ENCODE results near the gene HDAC4. TPM values are rescaled to one million over a fixed set of nuclear protein-coding genes. Genes with fewer than 3 reads are reported as not detected.

Gene HDAC4
- total RNA-seq, 1 donor = 28.3 TPM

DNA sequence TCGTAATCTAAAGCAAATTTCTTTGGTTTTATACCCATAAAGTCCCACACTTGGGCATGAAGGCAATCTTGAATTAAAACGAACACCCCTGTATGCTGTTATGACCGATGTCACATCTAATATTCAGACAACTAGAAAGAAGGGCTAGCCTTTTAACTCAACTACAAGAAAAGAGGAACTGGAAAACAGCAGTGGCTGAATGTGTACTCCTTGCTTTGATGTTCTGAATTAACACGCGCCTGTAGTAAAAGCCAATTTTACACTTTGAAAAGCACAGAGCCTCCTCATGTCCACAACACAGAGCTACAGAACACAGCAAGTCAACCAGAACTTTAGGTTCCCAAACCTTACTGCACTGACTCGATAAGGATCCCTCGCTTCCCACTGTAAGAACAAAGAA is 147.6 kb downstream of the HDAC4 start:
- no peak for DNase-seq (ENCODE audit: low read depth)
- H3K4me3 ChIP-seq (ENCODE audit: low read depth, low read length) = no peak overlapping the region
- TF ChIP-seq, protein P1, sequence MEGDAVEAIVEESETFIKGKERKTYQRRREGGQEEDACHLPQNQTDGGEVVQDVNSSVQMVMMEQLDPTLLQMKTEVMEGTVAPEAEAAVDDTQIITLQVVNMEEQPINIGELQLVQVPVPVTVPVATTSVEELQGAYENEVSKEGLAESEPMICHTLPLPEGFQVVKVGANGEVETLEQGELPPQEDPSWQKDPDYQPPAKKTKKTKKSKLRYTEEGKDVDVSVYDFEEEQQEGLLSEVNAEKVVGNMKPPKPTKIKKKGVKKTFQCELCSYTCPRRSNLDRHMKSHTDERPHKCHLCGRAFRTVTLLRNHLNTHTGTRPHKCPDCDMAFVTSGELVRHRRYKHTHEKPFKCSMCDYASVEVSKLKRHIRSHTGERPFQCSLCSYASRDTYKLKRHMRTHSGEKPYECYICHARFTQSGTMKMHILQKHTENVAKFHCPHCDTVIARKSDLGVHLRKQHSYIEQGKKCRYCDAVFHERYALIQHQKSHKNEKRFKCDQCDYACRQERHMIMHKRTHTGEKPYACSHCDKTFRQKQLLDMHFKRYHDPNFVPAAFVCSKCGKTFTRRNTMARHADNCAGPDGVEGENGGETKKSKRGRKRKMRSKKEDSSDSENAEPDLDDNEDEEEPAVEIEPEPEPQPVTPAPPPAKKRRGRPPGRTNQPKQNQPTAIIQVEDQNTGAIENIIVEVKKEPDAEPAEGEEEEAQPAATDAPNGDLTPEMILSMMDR (IDR thresholded peaks at IDR 0.05; ENCODE audit: insufficient read depth, low read length) = no peak

DNA sequence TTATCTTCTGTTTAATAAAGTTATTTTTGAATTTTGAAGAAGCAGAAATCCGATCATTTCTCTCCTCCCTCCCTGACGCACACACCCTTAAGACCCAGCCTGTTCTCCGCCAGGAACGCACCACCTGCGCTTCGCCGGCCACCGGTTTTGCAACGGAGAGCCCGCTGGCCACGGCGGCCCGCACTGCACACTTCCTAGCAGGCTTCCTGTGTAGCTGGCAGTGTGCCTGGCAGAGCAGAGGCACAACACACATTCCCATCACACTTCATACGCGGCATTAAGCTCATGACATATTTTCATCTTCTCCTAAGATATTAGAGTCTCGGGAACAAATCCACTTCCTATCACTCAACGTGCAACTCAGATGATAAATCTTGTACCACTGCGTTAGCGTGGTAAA is 148.0 kb downstream of the HDAC4 start:
- no peak overlapping the region for H3K4me3 ChIP-seq (ENCODE audit: low read depth, low read length)
- TF ChIP-seq, protein P1 (IDR thresholded peaks at IDR 0.05; ENCODE audit: insufficient read depth, low read length) = no peak
- DNase-seq (ENCODE audit: low read depth) = peak; percentile 31

DNA sequence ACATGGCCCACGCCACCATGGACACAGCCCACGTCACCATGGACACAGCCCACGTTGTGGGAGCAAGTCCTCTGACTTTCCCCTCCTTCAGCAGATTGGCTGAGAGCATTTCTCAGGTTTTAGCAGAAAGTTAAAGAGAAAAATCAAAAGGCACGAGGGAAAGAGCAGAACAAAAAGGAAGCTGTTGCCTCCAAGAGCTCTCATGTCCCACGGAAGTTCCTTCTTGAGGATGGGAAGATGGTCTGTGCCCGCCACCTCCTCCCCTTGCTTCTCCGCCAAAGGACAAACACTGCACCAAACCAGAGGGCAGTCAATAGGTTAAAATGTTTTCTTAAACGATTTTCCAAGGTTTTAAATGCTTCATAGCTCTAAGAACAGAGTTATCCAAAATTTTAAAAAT is 148.4 kb downstream of the HDAC4 start:
- TF ChIP-seq, protein P1 (IDR thresholded peaks at IDR 0.05; ENCODE audit: insufficient read depth, low read length) = no peak
- DNase-seq (ENCODE audit: low read depth) = no peak
- no peak overlapping the region for H3K4me3 ChIP-seq (ENCODE audit: low read depth, low read length)

DNA sequence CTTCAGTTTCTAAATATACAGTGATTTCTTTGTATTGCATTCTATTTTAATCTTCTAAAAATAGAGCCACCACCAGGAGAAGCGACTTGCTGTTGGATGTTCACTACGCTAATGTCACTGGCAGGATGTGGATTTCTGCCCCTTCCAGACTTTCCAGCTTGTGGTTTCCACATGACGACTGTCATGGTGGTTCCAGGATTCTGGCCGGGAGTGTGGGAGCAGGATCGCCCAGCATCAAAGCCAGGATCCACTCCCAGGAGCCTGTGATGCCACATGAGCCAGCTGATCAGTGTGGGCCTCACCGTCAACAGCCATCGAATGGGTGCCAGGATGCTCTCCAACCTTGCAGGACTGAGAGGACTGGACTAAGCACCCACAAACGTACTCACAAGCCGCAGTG is 148.8 kb downstream of the HDAC4 start:
- no peak for DNase-seq (ENCODE audit: low read depth)
- no peak overlapping the region for H3K4me3 ChIP-seq (ENCODE audit: low read depth, low read length)
- TF ChIP-seq, protein P1 (IDR thresholded peaks at IDR 0.05; ENCODE audit: insufficient read depth, low read length) = no peak

DNA sequence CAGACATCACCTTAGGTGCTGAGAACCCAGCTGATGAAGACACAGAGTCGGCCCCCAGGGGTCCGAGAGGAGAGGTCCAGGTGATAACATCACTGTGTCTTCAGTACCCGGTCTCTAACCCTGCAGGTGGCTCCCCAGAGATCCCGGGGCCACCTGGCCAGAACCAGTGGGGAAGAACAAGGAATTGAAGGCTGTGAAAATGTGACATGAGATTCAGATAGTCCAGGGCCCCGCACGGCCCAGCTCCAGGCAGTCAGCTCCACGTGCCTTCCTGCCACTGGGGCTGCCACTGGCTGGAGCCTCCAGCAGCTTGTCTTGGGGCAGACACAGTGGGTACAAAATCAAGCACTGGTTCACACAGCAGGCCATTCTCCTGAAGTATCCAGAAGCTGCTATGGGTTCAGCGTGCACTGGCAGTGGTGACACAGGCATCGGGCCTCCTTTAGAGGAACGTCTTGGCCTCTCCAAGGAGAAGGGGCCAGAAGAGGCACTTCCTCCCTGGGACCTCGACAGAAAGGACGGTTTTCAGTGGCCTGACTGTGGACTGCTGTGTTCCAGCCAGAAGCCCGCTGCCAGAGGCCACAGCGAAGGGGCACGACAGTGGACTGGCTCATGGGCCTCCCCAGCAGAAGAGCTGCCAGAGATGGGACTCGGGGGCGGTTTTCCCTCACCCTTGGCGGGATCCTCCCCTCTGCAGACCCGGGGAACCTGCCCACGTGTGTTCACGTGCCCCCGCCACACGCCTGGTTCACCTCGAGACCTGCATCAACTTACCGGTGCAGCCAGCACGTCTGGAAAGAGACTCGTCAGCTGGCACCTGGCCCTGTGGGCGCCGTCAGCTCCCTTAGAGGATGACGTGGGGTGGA is 150.4 kb downstream of the HDAC4 start:
- H3K4me3 ChIP-seq (ENCODE audit: low read depth, low read length) = no peak overlapping the region
- DNase-seq (ENCODE audit: low read depth) = no peak
- TF ChIP-seq, protein P1 (IDR thresholded peaks at IDR 0.05; ENCODE audit: insufficient read depth, low read length) = no peak

DNA sequence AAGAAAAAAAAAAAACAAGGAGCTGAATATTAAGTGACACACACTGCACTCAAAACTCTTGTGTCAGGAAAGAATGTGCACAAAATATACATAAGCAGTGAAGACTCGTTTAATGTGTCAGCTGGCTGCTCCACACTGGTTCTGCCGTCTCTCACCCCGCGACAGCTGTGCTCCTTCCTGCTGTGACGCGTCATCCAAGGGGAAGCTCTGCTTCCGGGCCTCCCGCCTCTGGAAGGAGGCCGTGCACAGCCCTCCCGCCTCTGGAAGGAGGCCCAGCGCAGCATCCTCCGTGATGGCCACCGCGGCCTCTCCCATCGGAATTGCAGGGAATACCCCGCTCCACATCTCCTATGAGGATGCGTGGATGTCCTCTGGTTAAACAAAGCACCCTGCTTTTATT is 151.0 kb downstream of the HDAC4 start:
- H3K4me3 ChIP-seq (ENCODE audit: low read depth, low read length) = no peak overlapping the region
- TF ChIP-seq, protein P1 (IDR thresholded peaks at IDR 0.05; ENCODE audit: insufficient read depth, low read length) = no peak
- DNase-seq (ENCODE audit: low read depth) = peak; percentile 71

All from fibroblast of the aortic adventitia (primary cell).